ENCODE data around the gene GJB6. TPM values are rescaled to one million over a fixed set of nuclear protein-coding genes. Genes with fewer than 3 reads are reported as not detected.

GJB6 gene
- total RNA-seq, 1 experiment from 2014 or later = not detected

- no peak for DNase-seq (ENCODE audit: low spot score)
Observed at GRCh38 chr13:20227730-20228129, 4.4 kb downstream of the GJB6 start.

GRCh38 chr13:20227288-20227687 lies 4.8 kb downstream of the GJB6 start:
- DNase-seq (ENCODE audit: low spot score) = no peak

GRCh38 chr13:20222553-20222952 lies 9.6 kb downstream of the GJB6 start:
- no peak for DNase-seq (ENCODE audit: low spot score)

- no peak for DNase-seq (ENCODE audit: low spot score)
Observed at GRCh38 chr13:20221772-20222171, 10.3 kb downstream of the GJB6 start.

GRCh38 chr13:20219577-20219976 lies 12.5 kb downstream of the GJB6 start:
- no peak for DNase-seq (ENCODE audit: low spot score)

GRCh38 chr13:20217168-20217567 lies 15.0 kb downstream of the GJB6 start:
- no peak for DNase-seq (ENCODE audit: low spot score)

GRCh38 chr13:20209948-20210347 lies 22.2 kb downstream of the GJB6 start:
- no peak for DNase-seq (ENCODE audit: low spot score)

GRCh38 chr13:20206698-20207235 lies 25.4 kb downstream of the GJB6 start:
- no peak for DNase-seq (ENCODE audit: low spot score)

GRCh38 chr13:20206065-20206697 lies 25.9 kb downstream of the GJB6 start:
- DNase-seq (ENCODE audit: low spot score) = no peak

- DNase-seq (ENCODE audit: low spot score) = no peak
Observed at GRCh38 chr13:20198781-20199180, 33.3 kb downstream of the GJB6 start.

- DNase-seq (ENCODE audit: low spot score) = peak; percentile 25
Observed at GRCh38 chr13:20197361-20197834, 34.7 kb downstream of the GJB6 start.

GRCh38 chr13:20195801-20196200 lies 36.3 kb downstream of the GJB6 start:
- no peak for DNase-seq (ENCODE audit: low spot score)

- DNase-seq (ENCODE audit: low spot score) = no peak
Observed at GRCh38 chr13:20193907-20194631, 38.0 kb downstream of the GJB6 start.

- no peak for DNase-seq (ENCODE audit: low spot score)
Observed at GRCh38 chr13:20193162-20193906, 38.8 kb downstream of the GJB6 start.

- no peak for DNase-seq (ENCODE audit: low spot score)
Observed at GRCh38 chr13:20192836-20193161, 39.3 kb downstream of the GJB6 start, which contains the start of gene GJB2. Gene GJB2, minus strand, starts transcription at chr13:20192938. Its CDS starts 3,357 bp downstream, at chr13:20189581.

GRCh38 chr13:20192158-20192835 lies 39.8 kb downstream of the GJB6 start:
- DNase-seq (ENCODE audit: low spot score) = no peak

GRCh38 chr13:20191311-20192157 lies 40.6 kb downstream of the GJB6 start:
- DNase-seq (ENCODE audit: low spot score) = no peak

- peak; percentile 92 for DNase-seq (ENCODE audit: low spot score)
Observed at GRCh38 chr13:20190481-20191310, 41.4 kb downstream of the GJB6 start.

GRCh38 chr13:20190076-20190475 lies 42.0 kb downstream of the GJB6 start:
- no peak for DNase-seq (ENCODE audit: low spot score)
